GM20000 (cell line): ENCODE results near the gene KLF13.
A peak's percentile ranks its signal among the peaks of the same experiment; 100 is the strongest.

Source experiments
- DNase-seq: peaks from one replicate; pipeline ENCODE4 v3.0.0; 2012; ENCODE audit warnings: low spot score
- TF ChIP-seq, protein P1 (sequence below): IDR thresholded peaks from 2 replicates; pipeline ENCODE4 v1.5.1; 2012; ENCODE audit warnings: mild to moderate bottlenecking, control low read depth; ENCODE audit errors: extremely low read depth, missing control alignments

Gene KLF13

GRCh38 chr15:31326156-31326874, at the start of gene KLF13:
KLF13 (plus strand) TSS chr15:31326835; CDS start chr15:31327213, 378 bp downstream.
- TF ChIP-seq, protein P1, sequence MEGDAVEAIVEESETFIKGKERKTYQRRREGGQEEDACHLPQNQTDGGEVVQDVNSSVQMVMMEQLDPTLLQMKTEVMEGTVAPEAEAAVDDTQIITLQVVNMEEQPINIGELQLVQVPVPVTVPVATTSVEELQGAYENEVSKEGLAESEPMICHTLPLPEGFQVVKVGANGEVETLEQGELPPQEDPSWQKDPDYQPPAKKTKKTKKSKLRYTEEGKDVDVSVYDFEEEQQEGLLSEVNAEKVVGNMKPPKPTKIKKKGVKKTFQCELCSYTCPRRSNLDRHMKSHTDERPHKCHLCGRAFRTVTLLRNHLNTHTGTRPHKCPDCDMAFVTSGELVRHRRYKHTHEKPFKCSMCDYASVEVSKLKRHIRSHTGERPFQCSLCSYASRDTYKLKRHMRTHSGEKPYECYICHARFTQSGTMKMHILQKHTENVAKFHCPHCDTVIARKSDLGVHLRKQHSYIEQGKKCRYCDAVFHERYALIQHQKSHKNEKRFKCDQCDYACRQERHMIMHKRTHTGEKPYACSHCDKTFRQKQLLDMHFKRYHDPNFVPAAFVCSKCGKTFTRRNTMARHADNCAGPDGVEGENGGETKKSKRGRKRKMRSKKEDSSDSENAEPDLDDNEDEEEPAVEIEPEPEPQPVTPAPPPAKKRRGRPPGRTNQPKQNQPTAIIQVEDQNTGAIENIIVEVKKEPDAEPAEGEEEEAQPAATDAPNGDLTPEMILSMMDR, result no peak
- DNase-seq, result peak; percentile 100

DNA sequence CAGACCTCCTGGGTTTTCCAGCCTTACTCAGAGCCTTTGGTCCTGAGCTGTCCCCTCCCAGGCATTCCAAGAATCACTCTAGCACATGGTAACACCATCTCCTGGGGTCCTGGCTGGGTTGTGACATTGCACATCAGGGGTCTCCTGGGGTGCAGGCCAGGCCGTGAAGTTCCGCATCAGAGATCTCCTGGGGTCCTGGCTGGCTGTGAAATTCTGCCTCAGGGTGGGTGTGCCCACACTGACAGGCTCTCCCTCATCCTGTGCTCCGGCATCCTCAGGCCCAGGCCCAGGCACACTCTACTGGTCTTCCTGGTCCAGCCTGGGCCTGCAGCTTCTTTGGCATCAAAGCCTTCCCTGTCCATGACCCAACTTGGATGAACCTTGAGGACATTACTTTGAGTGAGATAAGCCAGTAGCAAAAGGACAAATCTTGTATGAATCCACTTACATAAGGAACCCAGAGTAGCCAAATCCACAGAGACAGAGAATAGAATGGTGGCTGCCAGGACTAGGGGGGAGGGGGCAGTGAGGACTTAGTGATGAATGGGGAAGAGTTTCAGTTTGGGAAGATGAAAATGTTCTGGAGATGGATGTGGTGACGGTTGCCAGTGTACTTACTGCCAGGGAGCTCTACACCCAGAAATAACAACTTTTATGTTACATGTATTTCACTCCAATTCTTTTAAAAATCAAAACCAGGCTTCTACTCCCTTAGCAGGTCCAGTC, 49.1 kb upstream of the KLF13 start:
- DNase-seq, result no peak
- TF ChIP-seq, protein P1, result no peak

DNA sequence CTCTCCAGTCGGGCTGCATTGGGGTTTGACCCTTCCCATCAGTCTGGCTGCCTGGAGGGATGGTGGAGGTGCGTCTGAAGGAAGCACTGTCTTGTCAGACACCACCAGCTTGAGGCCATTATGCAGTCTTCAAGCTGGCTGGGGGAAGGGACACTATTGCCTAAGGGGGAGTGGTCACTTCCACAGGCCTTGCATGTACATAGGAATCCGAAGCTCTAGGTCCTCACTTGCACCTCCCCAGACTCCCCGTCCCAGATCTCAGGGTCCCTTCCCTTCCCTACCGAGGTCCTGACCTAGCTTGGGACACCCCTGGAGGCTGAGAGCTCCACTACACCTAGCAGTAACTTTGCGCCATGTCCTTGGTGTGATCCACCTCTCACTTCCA, 48.6 kb upstream of the KLF13 start:
- no peak for DNase-seq
- TF ChIP-seq, protein P1, result no peak

GRCh38 chr15:31278544-31279220, 48.0 kb upstream of the KLF13 start:
- TF ChIP-seq, protein P1, result no peak
- DNase-seq, result no peak

DNA sequence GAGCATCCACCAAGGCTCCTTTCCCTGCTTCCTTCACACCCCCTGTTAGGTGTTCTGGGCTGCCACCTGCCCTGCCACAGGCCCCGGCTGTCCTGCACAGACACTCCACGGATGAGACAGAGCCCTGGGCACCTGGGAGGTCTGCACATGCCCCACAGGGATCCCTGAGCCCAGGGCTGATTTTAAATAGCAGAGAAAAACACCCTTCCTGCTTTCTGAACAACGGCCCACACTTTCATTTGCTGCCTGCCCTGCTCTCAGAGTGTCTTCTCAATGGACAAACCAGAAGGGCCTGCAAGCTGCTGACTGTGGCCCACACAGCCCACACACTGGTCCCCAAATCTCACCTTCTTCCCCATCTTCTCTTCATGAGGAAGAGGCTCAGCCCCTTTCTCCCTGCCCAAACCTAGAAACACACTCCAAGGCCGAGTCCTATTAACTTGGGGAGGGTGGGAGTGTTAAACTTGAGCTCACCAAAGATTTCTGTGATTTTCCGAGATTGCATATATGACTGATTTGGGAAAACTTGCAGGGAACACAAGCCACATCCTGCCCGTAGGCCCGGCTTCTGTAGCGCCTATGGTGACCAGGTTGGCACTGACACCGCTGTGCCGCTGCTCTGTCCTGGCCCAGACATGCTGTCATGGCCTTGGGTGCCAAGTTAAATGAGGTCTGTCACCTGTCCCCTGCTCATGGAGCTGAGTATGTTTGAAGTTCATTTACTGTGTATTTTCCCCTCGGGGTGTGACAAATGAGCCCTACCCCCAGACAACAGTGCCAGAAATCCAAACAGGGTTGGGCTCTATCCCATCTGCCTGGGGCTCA, 47.2 kb upstream of the KLF13 start:
- no peak for DNase-seq
- TF ChIP-seq, protein P1, result no peak

DNA sequence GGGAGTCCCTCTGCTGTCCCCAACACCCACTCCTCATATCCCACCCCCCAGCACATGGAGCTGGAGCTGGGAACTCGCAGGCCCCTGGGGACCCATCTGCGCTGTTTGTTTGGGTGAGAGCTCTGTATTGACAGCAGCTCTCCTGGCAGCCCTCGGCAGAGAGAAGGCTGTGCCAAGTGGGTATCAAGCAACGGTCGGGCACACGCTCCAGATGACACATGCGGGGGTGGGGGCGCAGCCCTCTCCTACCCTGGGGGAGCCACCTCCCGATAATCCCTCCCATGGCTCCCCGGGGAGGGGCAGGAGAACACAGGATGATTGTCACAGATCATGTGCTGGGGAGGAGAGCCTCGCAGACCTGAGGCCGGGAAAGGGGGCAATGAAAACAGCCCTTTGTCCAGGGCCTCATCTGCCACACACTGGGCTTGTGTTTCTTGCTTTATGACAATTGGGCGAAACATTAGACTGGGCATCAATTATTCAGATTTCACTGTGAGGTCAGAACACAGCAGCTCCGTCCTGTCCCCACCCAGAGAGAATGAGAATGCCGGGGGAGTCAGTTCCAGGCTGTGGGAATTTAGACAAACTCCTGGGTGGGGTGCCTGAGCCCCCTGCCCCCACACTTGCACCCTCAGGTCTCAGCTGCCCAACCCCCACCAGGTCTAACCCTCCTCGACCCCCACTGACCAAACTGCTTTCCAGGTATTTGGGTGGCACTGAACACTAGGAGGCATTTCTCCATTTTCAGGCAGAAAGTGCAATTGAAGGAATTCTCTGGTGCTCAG, 46.4 kb upstream of the KLF13 start:
- DNase-seq, result no peak
- TF ChIP-seq, protein P1, result no peak
